IPS DF 4.7 (cell line): ENCODE measurements around the gene CACNA2D3.

Experiments
- DNase-seq: peaks from one replicate; pipeline ENCODE4 v3.0.0-alpha.2; 2013; ENCODE audit warnings: low spot score; ENCODE audit errors: extremely low read depth

Gene CACNA2D3

DNA sequence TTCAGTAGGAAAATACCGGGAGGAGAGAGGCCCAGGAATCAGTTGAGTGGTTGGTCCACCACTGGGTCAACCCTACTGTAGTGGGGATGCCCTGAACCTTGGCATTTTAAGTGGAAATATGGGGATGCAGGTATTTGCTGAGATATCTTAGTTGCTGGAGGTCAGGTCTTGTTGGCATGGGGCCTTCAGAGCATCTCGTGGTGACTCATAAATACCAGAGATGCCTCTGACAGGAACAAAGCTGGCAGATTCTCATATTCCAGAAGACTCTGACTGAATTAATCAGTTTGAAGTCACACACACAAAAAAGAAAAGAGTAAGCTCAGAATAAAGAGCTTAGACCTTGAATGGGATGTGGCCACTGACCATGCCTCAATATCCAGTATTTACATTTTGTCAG is 91.6 kb downstream of the CACNA2D3 start:
- DNase-seq, result no peak

DNA sequence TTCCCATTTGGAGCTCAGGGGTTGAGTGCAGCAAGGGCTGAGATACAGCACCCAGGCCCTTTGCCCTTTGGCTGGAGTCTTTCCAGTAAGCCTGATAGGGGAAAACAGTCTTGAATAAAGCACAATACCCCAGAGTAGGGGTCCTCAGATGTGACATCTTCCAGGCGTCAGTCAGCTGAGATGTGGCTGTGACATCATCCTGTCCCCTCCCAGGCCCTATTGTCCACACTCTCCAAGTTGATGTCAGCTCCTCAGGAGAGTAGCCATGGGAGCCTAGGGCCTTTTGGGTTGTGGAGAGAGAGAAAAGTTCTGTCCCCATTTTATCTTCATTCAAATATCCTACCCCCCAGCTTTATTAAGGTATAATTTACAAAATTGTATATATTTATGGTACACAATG is 92.5 kb downstream of the CACNA2D3 start:
- DNase-seq, result no peak

DNA sequence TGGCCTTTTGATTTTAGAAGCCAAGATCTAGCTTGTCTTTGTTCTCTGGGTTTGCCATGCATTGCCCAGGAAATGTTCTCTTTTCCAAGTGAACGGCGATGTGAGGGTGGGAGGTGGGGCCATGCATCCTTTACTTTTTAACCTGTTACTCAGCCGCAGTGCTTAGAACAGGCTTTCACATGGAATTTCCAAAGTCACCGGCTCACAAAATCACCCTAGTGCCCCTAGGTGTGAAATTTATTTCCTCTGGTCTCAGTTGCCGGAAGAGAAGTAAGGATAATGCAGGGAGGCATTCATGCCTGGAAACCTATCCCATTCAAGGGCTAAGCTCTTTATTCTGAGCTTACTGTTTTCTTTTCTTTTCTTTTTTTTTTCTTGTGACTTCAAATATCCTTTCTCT is 93.2 kb downstream of the CACNA2D3 start:
- DNase-seq, result no peak

DNA sequence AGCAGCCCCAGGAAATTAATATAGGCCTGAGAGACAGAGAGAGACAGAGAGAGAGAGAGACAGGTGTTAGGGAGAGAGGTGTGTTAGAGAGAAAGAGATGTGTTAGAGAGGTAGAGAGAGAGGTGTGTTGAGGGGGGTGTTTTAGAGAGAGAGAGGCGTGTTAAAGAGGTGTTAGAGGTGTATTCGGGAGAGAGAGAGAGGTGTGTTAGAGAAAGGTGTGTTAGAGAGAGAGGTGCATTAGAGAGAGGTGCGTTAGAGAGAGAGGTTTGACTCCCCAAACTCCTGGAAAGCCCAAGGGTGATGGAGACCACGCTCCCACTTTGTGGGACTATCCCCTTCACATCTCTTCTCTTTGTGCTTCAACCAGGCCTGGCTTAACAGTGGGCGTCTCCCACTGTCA is 95.5 kb downstream of the CACNA2D3 start:
- no peak for DNase-seq

DNA sequence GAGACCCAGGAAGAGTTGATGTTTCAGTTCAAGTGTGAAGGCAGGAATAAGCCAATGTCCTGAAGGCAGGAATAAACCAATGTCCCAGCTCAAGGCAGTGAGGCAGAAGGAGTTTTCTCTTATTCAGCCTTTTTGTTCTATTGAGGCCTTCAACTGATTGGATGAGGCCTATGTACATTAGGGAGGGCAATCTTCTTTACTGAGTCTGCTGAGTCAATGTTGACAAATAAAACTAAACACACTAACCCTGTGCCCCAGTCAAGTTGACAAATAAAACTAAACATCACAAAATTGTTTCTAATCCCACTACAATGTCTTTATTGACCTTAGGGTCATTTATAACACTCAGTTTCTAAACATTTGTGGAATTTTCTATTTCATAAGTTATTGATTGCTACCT is 100.0 kb downstream of the CACNA2D3 start:
- no peak for DNase-seq

DNA sequence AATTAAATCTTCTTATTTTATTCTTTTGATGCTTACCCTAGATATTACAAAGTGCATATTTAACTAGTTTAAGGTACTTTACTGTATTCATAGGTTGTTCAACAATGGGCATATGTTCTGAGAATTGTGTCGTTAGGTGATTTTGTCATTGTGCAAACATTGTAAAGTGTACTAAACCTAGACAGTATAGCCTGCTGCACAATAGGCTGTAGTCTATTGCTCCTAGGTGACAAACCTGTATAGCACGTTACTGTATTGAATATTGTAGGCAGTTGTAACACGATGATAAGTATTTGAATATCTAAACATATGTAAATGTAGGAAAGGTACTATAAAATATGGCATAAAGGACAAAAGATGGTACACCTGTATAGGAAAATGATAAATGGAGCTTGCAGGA is 100.7 kb downstream of the CACNA2D3 start:
- no peak for DNase-seq

DNA sequence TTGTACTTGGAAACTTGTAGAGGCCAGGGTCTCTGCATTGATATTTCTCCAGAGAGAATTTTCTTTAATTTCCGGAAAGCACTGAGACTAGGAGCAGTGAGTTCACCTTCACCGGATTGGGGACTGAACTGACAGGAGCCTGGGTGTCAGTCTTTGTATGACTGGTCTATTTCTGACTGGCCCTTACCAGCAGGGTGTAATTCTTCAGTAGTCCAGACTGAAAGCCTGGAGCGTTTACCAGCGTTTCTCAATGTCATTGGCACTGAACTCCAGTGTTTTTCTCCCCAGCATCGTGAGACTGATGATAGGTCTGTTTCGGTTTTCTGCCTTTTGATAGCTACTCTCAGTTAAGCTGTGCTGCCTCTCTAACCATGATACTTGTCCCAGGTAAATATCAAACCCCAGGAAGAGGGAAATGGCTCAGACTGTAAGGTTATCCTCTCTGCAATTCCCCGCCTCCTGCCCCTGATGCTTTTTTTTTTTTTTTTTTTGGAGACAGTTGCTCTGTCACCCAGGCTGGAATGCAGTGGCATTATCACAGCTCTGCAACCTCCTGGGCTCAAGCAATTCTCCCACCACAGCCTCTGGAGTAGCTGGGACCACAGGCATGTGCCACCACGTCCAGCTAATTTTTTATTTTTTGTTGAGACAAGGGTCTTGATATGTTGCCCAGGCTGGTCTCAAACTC is 103.6 kb downstream of the CACNA2D3 start:
- no peak for DNase-seq

DNA sequence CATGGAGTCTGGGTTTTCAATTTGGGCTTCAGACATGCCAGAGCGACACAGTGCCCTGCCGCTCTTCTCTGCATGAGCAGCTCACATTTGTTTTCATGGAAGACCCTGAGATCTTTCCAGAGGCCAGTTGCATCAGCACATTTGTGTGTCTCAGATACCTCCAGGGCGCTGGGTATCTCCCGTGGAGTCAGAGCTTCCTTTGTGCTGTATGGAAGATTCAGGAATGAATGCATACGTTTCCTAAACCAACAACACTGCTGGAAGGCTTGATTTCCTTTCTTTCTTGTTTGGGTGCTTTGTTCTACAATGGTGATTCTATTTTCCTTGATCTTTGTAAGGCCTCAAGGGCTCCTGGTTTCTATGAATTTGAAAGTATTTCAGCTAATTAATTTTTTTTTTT is 106.5 kb downstream of the CACNA2D3 start:
- DNase-seq, result no peak

DNA sequence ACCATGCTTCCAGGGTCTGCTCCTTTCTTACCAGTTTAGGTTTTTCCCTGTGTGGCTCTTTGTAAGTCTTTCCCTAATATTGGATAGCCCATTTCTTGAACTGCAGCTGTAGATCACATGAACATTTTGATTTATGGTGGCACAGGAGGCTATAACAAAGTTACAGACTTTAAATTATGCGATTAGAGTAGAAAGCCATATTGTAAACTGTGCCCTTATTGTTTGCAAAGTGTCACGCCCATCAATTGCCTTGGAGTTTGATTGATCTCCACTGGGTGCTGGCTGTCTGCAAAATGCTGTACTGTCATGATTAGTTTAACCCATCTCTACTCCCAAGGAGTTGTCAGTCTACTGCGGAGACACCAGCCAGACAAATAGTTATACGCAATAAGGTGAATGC is 110.3 kb downstream of the CACNA2D3 start:
- DNase-seq, result no peak

DNA sequence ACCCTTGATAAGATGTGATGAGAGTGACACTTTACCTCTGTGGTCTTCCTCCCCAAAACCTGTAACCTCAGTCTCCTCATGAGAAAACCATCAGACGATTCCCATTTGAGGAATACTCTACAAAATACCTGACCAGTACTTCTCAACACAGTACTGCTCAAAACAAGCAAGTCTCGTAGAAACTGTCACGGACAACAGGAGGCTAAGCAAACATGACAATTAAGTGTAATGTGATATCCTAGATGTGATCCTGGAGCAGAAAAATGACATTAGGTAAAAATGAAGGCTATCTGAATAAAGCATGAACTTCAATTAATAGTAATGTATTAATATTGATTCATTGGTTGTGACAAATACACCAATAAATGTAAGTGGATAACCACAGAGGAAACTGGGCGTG is 113.6 kb downstream of the CACNA2D3 start:
- DNase-seq, result no peak

DNA sequence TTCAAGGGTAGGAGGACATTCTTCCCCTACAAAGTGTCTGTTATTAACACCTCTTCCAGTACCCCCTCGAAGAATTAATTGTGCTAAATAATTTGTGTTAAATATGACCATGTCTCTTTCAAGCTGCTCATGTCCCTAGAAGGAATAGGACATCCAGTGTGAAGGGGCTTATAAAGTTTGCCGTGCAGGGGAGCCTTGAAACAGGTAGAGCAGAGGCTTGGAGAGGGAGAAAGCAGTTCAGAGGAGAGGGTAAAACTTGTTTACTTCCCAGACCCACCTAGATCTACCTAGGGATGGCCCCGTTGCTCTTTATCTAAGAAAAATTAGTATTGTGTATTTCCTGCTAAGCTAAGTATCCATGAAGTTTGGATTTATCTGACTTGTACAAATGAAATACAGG is 114.8 kb downstream of the CACNA2D3 start:
- DNase-seq, result no peak

DNA sequence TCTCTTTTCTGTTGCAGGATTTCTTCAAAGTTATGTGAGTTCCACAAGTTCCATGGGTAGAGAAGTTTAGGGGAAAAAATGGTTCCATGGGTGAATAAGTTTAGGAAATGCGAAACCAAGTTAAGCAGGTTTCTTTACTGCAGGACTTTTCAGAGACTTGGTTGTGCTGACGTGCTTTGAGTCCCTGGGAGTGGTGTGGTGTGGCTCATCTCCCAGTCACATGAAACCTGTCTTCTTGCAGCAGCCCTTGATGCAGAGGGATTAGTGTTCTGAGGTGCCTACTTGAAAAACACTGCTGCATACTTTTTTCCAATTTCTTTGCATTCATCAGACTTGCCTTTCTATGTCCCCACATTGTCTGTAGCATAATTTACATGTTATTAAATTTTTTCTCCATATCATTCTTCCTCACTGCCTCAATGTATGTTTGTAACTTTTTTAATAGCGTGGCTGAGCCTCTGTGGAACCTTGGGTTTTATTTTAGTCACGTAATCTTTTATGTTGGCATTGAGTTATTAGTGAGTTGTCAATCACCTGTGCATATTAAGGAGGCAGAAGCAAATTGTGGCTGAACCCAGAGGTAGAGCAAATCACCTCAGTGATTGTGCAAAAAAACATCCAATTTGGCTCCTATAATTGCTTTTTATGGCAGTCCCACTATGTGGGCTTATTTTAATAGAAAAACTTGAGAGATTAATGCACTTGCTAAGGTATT is 115.6 kb downstream of the CACNA2D3 start:
- DNase-seq, result no peak

DNA sequence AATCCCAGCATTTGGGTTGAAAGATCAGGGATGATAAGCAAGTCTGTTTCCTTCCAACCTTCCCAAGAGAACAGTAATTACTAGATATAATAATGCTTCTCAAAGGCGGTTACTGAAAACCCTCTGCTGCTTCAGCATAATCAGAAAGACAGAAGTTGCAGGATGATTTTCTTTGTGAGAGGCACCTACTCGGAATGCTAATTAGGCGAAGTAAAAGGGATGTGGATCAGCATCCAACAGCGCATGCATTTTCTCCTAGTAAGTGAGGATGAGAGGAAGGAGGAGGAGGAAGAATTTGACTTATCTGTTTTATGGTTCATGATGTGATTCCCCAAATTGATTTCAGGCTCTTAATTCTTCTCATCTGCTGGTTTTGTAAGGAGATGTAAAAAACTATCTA is 118.0 kb downstream of the CACNA2D3 start:
- DNase-seq, result no peak

DNA sequence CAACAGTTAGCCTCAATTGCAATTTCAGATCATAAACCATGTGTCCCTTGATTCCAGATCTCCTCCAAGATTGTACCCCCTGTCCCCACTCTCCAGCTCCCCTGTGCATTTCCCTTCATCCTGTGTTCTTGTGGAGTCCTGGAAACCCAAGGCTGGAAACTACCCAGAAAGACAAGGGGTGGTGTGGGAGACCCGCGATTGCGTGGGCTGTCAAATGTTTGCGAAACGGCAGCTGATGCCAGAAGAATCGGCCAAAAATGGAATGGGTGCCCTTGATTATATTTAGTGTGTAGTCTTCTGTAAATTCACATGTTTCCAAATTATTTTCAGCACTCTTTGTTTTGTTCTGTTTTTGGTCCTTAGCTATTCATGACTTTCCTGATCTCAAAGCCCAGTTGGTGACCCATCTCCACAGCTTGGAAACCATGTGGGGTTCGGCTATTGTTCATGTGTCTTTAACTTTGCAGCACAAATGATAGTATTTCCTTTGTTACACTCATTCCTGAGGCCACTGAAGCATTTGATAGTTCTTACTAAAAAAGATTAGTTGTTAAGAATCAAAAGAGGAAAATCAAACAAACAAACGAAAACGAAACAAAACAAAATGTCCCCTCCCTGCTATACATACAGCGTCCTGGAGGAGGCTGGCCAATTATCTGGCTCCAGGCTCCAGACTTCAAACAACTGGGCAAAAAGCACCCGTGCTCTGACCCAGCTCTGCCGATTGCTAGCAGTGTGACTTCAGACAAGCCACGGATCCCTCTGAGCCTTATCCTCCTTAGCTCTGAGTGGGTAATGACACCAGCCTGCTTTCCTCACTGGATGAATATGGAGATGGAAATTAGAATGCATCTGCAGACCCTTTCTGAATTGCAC is 120.9 kb downstream of the CACNA2D3 start:
- no peak for DNase-seq

DNA sequence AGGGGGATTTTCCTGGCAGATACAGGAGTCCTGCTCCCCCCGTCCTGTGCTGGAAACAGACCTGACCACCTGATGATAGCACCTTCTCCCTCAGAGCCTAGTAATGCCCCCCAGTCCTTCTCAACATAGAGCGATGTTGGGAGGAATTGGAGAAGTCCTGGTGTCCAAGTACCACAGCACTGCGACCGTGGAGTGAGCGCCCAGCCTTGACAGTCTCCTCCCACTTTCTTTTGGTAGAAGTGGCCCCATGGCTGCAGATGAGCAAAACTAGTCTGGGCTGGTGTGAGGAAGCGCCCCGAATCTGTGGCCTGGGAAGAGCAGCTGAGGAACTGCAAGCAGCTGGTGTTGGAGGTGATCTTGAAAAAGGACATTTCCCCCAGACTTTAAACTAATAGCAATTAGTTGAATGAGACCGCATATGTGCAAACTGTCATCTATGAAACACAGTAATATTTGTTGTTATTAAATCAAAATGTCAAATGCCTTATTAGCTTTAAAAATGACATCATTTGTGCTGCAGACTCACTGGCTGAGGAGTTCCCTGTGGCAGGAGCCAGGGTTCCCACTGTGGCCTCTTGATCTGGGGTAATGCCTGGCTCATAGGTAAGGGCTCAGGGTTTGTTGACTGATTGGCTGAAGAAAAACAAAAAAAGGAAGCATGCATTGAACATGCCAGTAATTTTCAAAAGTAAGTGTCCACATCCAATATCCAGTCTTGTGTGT is 121.8 kb downstream of the CACNA2D3 start:
- no peak for DNase-seq

DNA sequence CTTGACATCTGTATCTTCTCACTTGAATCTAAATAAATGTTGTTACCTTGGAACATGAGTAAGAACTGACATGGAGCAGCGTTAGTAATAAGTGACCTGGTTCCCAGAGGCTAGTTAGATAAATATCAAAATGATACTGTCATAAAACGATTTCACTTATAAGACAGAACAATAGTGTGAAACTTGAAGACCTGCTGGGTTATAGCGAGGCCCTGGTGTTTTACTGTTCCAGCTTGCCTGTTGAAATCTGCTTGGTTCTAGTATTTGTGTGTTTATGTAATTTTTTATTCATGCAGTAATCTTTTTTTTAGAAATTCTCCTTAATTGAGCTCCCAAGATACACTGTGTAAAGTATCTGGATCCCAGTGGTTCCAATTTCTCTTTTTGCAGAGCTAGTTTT is 129.4 kb downstream of the CACNA2D3 start:
- no peak for DNase-seq

DNA sequence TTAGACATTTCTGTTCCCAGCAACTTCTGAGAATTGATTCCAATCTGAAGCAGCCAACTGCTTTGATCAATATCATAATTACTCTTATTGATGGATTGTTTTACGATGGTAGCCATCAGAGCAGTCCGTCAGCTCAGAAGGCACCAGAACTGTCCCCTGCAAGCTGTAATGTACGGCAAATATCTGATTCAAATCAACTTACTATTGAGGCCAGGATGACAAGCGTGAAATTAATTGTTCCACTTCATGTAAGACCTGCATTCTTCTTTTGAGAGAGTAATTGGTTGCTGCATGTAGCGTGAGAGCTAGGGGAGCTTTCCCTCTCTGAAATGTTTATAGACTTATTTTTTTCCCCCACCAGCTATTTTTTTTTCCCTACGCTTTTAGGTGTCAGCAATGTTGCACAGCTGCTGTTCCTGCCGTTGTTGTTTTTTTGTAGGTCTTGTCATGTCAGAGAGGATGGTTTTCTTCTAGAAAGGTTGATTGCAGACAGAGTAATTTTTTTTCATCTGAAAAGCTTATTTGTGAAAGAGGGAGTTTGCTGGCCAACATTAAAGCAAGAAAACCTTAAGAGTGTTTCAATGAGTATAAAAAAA is 134.9 kb downstream of the CACNA2D3 start:
- no peak for DNase-seq

DNA sequence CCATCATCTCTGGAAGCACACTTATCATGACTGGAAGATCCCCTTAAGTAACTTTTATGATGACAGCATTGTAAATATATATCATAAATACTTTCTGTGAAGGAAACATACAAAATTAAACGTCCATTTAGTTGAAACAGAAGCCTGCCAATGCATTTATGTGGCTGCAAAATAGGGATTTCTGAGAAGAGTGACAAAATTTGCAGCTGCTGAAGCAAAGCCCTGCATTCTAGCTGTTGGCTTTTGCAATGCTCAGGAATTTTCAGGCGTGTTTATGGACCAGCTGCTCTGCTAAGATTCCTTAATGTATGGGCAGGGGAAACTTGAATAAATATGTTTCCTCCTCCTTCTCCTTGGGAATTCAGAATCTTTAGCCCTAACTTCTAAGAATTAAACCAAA is 137.3 kb downstream of the CACNA2D3 start:
- DNase-seq, result no peak

DNA sequence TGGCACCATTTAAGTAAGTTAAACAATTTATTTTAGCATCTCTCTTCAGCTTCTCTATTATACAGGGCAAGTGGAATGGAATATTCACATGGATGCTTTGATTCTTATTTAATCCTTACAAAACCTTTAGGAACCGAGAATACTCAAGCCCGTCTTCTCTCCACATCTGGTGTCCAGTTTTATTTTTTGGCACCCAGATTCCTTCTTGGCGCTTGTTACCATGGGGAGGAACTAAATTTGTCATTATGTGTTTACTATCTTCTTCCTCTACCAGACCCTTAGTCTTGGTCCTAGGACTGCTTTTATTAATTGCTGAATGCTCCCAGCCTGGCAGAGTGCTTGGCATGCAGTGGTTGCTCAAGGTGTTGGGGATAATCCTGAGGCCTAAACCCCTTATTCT is 138.8 kb downstream of the CACNA2D3 start:
- no peak for DNase-seq

DNA sequence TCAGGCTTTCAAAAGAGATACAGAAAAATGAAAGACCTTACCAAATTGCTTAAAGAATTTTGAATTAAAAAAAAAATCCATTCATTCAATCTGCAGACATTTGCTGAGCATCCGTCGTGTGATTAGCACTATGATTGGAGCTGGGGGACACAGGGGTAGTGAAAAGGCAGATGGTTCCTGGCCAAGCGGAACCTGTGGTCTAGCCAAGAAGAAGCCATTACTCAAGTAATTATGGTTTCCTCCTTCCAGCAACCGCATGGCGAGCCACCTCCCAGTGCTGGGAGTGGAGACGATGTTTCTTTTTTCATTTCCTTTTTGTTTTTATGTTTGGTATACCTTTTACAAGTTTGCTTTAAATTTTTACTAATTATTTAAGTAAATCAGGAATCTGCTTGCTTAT is 140.2 kb downstream of the CACNA2D3 start:
- no peak for DNase-seq

DNA sequence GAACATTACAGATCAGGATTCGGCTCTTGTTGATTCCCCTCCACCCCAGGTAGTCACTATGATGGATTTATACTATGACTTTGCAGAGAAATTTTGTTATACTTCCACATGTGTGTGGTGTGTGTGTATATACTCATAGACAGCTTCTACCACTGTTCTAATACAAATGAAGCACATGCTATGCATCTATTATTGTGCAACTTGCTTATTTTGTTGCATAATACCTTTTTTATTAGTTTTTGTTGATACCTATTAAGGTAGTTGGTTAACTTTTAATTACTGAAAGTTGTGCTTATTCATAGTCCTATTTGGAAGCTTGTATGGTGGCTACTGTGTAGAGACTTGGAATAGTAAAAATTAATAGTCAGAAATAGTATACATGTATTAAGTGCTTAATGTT is 140.6 kb downstream of the CACNA2D3 start:
- no peak for DNase-seq
